Thoracic aorta (tissue), 2 donors: ENCODE measurements around the gene FTH1. TPM values are rescaled to one million over a fixed set of nuclear protein-coding genes. Genes with fewer than 3 reads are reported as not detected.

Source experiments
- ATAC-seq: fragments of 150-250 bp; one replicate; pipeline ENCODE4 v1.8.0; 2017; ENCODE audit warnings: low read depth; ENCODE audit not compliant: insufficient number of reproducible peaks, low FRiP score
- DNase-seq: peaks from one replicate; pipeline ENCODE4 v3.0.0-alpha.2; 2020; ENCODE audit warnings: low spot score
- H3K27ac ChIP-seq, 2 donors: fragments of 200-600 bp; sonication (generic); 1 replicate in 1 of 2; 2 replicates in 1 of 2; pipeline ENCODE4 v1.5.1; 2016; ENCODE audit warnings: mild to moderate bottlenecking in 2 of 2, moderate library complexity in 2 of 2
- H3K27me3 ChIP-seq: fragments of 200-600 bp; sonication (generic); replicated peaks from 2 replicates; pipeline ENCODE4 v1.6.0; 2016; ENCODE audit warnings: mild to moderate bottlenecking; ENCODE audit not compliant: insufficient read depth
- H3K36me3 ChIP-seq: fragments of 200-600 bp; sonication (generic); one replicate; pipeline ENCODE4 v1.5.1; 2016
- H3K4me1 ChIP-seq, 2 donors: fragments of 200-600 bp; sonication (generic); 1 replicate in 1 of 2; 2 replicates in 1 of 2; pipeline versions ENCODE4 v1.5.1 to v1.6.0; 2016; ENCODE audit warnings: low read depth in 2 of 2, mild to moderate bottlenecking in 1 of 2; ENCODE audit not compliant: control insufficient read depth in 1 of 2
- H3K4me3 ChIP-seq: fragments of 200-600 bp; sonication (generic); 2 replicates; pipeline ENCODE4 v1.5.1; 2016; ENCODE audit warnings: mild to moderate bottlenecking
- H3K9me3 ChIP-seq: fragments of 200-600 bp; sonication (generic); 2 replicates; pipeline ENCODE4 v1.5.1; 2016
- total RNA-seq, 2 donors: library from RNA; depleted of rRNA; stranded (reverse); fragments of >200 nt; gene quantifications; one replicate each; pipeline versions ENCODE4 v1.1.0 to v1.2.3, GENCODE V29; 2016
- TF ChIP-seq, protein P1 (sequence below): fragments of 200-600 bp; sonication (generic); IDR thresholded peaks from one replicate; pipeline ENCODE4 v1.5.1; 2019; ENCODE audit warnings: antibody characterized with exemption

Gene FTH1
- total RNA-seq, 2 donors from 2014 or later, result 1,820 to 2,025 TPM

DNA sequence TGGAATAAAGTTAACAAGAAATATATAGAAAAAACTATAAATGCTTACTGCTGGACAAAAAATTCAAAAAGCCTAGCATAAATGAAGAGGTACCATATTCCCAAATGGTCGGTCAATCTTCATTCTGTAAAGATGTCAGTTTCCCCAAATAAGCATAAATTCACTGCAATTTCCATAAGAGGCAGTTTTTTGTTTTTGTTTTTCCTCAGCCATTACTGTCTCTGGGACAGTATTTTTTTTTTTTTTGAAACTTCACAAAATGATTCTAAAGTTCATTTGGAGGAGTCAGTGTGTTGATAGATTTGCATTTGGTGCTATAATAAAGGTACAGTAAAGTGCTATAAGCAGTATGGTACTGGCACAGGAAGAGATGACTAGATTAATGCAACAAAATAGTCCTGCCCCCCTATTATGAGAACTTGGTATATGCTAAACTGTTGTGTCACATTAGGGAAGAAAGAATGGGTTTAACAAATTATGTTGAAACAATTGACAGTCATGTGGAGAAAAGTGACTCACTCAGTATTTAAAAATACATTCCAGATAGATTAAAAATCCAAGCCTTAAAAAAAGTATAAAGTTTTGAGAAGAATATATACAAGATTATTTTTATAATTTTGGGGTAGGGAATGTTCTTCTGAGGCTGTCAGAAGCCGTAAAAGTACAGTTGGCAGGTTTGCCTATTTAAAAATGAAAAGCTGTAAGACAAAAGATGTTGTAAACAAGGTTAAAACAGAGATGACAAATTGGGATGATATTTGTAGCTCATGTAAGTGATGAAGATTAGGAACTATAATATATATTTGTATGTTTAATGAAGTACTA is 2.6 kb upstream of the FTH1 start:
- Histone ChIP-seq H3K27me3 (no peaks in the 10 kb centered on the region), H3K9me3 (no peaks in the 10 kb centered on the region), H3K27ac (peak overlapping the region; percentile 98 to 99), H3K4me3 (peak overlapping the region; percentile 12), H3K4me1 (peaks cover 50 to 72% of the 10 kb centered on the region in 2 donors), H3K36me3 (peaks cover 1% of the 10 kb centered on the region)
- ATAC-seq (no peak), DNase-seq (no peak)
- TF ChIP-seq, protein P1, sequence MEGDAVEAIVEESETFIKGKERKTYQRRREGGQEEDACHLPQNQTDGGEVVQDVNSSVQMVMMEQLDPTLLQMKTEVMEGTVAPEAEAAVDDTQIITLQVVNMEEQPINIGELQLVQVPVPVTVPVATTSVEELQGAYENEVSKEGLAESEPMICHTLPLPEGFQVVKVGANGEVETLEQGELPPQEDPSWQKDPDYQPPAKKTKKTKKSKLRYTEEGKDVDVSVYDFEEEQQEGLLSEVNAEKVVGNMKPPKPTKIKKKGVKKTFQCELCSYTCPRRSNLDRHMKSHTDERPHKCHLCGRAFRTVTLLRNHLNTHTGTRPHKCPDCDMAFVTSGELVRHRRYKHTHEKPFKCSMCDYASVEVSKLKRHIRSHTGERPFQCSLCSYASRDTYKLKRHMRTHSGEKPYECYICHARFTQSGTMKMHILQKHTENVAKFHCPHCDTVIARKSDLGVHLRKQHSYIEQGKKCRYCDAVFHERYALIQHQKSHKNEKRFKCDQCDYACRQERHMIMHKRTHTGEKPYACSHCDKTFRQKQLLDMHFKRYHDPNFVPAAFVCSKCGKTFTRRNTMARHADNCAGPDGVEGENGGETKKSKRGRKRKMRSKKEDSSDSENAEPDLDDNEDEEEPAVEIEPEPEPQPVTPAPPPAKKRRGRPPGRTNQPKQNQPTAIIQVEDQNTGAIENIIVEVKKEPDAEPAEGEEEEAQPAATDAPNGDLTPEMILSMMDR, result no peak

- TF ChIP-seq, protein P1, result no peak
- Histone ChIP-seq H3K4me3 (no peak overlapping the region), H3K27me3 (no peaks in the 10 kb centered on the region), H3K36me3 (peaks cover 8% of the 10 kb centered on the region), H3K4me1 (peaks cover 53 to 72% of the 10 kb centered on the region in 2 donors), H3K27ac (peak overlapping the region; percentile 98 to 99), H3K9me3 (no peaks in the 10 kb centered on the region)
- no peak for DNase-seq
- ATAC-seq, result no peak
These were observed 1.9 kb upstream of the FTH1 start for GRCh38 chr11:61969391-61969758.

DNA sequence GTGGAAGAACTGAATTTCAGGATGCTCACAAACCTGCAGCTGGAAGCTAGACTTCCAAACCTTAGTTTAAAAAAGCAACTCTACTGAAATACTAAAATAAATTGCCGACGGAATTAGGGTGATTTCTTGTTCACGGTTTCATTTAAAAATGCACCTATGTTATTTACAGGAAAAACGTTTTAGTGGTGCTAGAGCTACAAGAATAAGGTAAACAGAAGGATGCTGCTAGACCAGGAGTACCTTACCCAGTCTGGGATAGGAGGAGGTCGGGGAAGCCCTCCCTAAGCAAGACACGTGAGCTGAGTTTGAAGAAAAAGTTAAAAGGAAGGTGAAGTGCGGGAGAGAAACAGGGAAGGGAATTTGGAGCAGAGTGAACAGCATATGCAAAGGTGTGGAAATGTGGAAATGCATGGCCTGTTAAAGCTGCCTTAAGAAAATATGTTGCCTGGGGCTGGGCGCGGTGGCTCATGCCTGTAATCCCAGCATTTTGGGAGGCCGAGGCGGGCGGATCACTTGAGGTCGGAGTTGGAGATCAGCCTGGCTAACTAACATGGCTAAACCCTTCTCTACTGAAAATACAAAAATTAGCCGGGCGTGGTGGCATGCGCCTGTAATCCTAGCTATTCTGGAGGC is 1.4 kb upstream of the FTH1 start:
- DNase-seq (no peak), ATAC-seq (no peak)
- H3K4me3 ChIP-seq, result peak overlapping the region; percentile 96
- H3K27me3 ChIP-seq, result no peaks in the 10 kb centered on the region
- H3K36me3 ChIP-seq, result peaks cover 13% of the 10 kb centered on the region
- H3K4me1 ChIP-seq, result peaks cover 55 to 72% of the 10 kb centered on the region in 2 donors
- TF ChIP-seq, protein P1, result no peak
- H3K9me3 ChIP-seq, result no peaks in the 10 kb centered on the region
- H3K27ac ChIP-seq, result peak overlapping the region; percentile 98 to 99

DNA sequence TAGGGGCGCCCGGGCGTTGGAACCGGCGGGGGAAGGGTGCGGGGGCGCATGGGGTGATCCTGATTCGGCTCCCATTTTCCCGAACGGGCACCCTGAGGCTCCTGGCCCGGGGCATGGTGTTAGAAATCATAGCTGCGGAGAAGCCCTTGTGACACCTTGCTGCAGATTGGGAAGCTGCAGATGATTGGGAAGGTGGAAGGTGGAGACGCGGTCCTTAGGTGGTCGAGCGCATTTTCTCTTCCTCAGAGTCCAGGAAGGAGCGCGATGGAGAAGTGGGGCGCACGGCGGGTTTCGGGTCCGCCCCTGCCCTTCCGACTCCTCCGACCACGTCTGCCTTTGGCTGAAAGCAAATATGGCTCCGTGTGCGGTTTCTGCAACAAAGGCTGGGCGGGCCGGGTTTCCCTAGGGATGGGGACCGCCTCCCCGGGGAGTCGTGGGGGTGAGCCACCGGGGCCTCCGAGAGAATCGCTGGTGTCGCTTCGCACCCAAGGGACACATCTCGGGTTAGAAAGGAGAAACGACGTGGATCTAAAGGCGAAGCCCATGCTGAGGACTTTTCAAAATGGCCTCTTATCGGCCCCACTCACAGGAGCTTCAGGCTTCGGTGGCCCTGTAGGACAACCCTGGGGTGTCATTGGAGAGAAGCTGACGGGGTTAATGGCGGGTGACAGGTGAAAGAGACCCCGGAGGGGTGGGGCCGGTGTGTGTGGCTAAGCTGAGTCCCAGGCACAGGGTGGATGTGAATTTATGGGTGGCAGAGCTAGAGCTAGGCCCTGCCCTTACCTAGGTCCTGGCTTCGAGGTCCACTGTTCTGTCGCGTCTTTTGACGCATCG is 707 bp upstream of the FTH1 start:
- peaks cover 49 to 72% of the 10 kb centered on the region in 2 donors for H3K4me1 ChIP-seq
- no peak for ATAC-seq

More for the DNA sequence above, 707 bp upstream of the FTH1 start:
- Histone ChIP-seq H3K36me3 (peaks cover 19% of the 10 kb centered on the region), H3K27ac (peak overlapping the region; percentile 98 to 99), H3K4me3 (peak overlapping the region; percentile 96), H3K27me3 (no peaks in the 10 kb centered on the region), H3K9me3 (no peaks in the 10 kb centered on the region)
- TF ChIP-seq, protein P1, result no peak
- DNase-seq, result no peak
